GOT3 (cell line): Measurements from ENCODE around the gene H2AZ2.

Experiments
- DNase-seq: peaks from one replicate; lab custom pipeline; 2025; ENCODE audit warnings: mixed read lengths; lab: John Stamatoyannopoulos, UW

The H2AZ2 gene

GRCh38 chr7:44784364-44784763 lies 63.5 kb downstream of the H2AZ2 start:
- no peak for DNase-seq

- DNase-seq = no peak
These were observed 64.5 kb downstream of the H2AZ2 start for GRCh38 chr7:44783407-44783806.

GRCh38 chr7:44782460-44782859 lies 65.4 kb downstream of the H2AZ2 start:
- DNase-seq = no peak
